Measurements from ENCODE around the gene SLC24A3. TPM values are rescaled to one million over a fixed set of nuclear protein-coding genes. Genes with fewer than 3 reads are reported as not detected.

The SLC24A3 gene
- total and polyA plus RNA-seq, 11 donors = 0.26 to 3.9 (median 0.77) TPM

- TF ChIP-seq CTCF (IDR thresholded peaks at IDR 0.05) (no peak), POLR2A (IDR thresholded peaks at IDR 0.05) (no peak)
- WGBS, 4 donors = 53 to 77% (median 58%) methylated on average over 3 of the region's 3 CpGs
- intact Hi-C loops (cut with DNase I) = no loop called here
- DNase-seq (no peak), ATAC-seq (no peak)
- Histone ChIP-seq H3K4me1 (peaks cover 0 to 9% (median 0%) of the 10 kb centered on the region in 12 donors), H3K36me3 (no peaks in the 10 kb centered on the region), H3K4me3 (no peak overlapping the region), H3K9me3 (peaks cover 0 to 7% (median 0%) of the 10 kb centered on the region in 12 donors), H3K27me3 (no peaks in the 10 kb centered on the region), H3K27ac (no peak overlapping the region)
Measured at GRCh38 chr20:19298652-19299051, 86.2 kb downstream of the SLC24A3 start.

DNA sequence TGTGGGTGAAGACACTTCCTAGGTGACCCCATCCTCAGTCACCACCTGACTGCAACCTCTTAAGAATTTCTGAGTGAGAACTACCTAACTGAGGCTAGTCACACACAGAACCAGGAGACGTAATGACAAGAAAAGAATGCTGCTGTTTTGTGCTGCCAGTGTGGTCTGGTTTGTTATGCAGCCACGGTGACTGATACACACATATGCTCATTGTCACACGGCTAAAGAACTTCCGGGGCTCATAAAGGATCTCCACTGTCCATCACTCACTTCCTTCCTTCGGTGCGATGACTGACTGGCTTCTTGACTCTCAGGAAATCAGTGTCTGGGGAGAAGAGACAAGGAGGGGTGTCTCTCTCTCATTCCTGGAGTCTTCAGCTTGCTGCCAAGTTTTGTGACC is 88.0 kb downstream of the SLC24A3 start:
- ATAC-seq = no peak

DNA sequence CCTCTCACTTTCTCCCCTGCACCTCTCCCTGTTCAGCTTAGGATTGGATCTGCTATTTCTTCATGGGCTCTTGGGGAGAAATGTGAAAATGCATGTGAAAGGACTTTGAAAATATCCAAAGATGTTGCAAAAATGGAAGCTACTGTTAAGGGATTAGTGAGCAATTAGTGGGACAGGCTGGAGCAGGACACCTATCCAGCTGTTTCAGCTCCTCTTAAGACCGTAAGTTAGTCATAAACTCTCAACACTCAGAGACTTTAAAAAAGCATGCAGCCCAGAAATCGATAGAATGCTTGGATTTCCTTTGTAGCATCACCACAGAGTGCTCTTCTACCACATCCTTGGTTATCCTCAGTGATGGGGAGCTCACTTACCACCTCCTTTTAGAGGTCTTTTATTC is 88.7 kb downstream of the SLC24A3 start:
- no peak overlapping the region for H3K4me3 ChIP-seq
- WGBS, 4 donors = 69 to 84% (median 74%) methylated on average over 2 of the region's 2 CpGs
- no peak overlapping the region for H3K27ac ChIP-seq
- H3K9me3 ChIP-seq = peaks cover 0 to 6% (median 0%) of the 10 kb centered on the region in 12 donors
- DNase-seq = no peak
- peaks cover 0 to 9% (median 0%) of the 10 kb centered on the region in 12 donors for H3K4me1 ChIP-seq
- H3K36me3 ChIP-seq = no peaks in the 10 kb centered on the region
- ATAC-seq = no peak
- no peaks in the 10 kb centered on the region for H3K27me3 ChIP-seq
- intact Hi-C loops (cut with DNase I) = no loop called here
- TF ChIP-seq POLR2A (IDR thresholded peaks at IDR 0.05) (no peak), CTCF (IDR thresholded peaks at IDR 0.05) (no peak)

More for the DNA sequence above, 88.0 kb downstream of the SLC24A3 start:
- TF ChIP-seq CTCF (IDR thresholded peaks at IDR 0.05) (no peak), POLR2A (IDR thresholded peaks at IDR 0.05) (no peak)
- no peaks in the 10 kb centered on the region for H3K27me3 ChIP-seq
- 75 to 82% (median 78%) methylated on average over 6 of the region's 6 CpGs for WGBS, 4 donors
- no peaks in the 10 kb centered on the region for H3K36me3 ChIP-seq
- intact Hi-C loops (cut with DNase I) = no loop called here
- peaks cover 0 to 6% (median 0%) of the 10 kb centered on the region in 12 donors for H3K9me3 ChIP-seq
- H3K4me3 ChIP-seq = no peak overlapping the region
- no peak overlapping the region for H3K27ac ChIP-seq
- H3K4me1 ChIP-seq = peaks cover 0 to 9% (median 0%) of the 10 kb centered on the region in 12 donors
- no peak for DNase-seq

GRCh38 chr20:19301843-19302242 is 89.4 kb downstream of the SLC24A3 start:
- H3K9me3 ChIP-seq = peaks cover 0 to 6% (median 0%) of the 10 kb centered on the region in 12 donors
- no peaks in the 10 kb centered on the region for H3K27me3 ChIP-seq
- WGBS, 4 donors = 82 to 96% (median 90%) methylated on average over 2 of the region's 2 CpGs
- intact Hi-C loops (cut with DNase I) = no loop called here
- H3K4me3 ChIP-seq = no peak overlapping the region
- ATAC-seq = no peak
- no peaks in the 10 kb centered on the region for H3K36me3 ChIP-seq
- H3K4me1 ChIP-seq = peaks cover 0 to 9% (median 0%) of the 10 kb centered on the region in 12 donors
- no peak overlapping the region for H3K27ac ChIP-seq
- no peak for DNase-seq
- TF ChIP-seq POLR2A (IDR thresholded peaks at IDR 0.05) = no peak
- no peak for TF ChIP-seq CTCF (IDR thresholded peaks at IDR 0.05)

Measured in heart left ventricle (tissue), 16 donors.